ENCODE results near the gene FFAR3. TPM values are rescaled to one million over a fixed set of nuclear protein-coding genes. Genes with fewer than 3 reads are reported as not detected.
"Not testable (repeated sequence)": the region's sequence is repeated elsewhere in the genome, so short reads cannot be mapped to it uniquely, and the experiment has no call there.

FFAR3 gene
- total RNA-seq, 1 donor from 2014 or later: not detected

DNA sequence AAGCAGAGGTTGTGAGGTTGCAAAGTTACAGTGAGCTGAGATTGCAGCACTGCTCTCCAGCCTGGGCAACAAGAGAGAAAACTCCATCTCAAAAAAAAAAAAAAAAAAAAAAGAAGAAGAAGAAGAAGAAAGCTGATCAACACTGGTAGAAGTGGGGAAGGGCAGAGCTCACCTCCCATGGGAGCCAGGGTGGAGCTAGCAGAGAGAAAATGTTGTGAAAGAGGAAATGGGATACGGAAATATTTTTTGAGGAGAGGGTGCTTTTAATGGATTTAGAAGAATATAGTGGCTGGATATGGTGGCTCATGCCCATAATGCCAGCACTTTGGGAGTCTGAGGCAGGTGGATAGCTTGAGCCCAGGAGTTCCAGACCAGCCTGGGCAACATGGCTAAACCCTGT, 19.4 kb downstream of the FFAR3 start:
- Histone ChIP-seq H3K4me1 (no peaks in the 10 kb centered on the region), H3K4me3 (no peak overlapping the region), H3K36me3 (no peaks in the 10 kb centered on the region), H3K27me3 (ENCODE audit: low read depth) (peaks cover 4% of the 10 kb centered on the region), H3K27ac (no peak overlapping the region), H3K9me3 (no peaks in the 10 kb centered on the region)
- ATAC-seq (no peak), DNase-seq (no peak)
- intact Hi-C loops (cut with DNase I): no loop called here
- TF ChIP-seq, protein P1, sequence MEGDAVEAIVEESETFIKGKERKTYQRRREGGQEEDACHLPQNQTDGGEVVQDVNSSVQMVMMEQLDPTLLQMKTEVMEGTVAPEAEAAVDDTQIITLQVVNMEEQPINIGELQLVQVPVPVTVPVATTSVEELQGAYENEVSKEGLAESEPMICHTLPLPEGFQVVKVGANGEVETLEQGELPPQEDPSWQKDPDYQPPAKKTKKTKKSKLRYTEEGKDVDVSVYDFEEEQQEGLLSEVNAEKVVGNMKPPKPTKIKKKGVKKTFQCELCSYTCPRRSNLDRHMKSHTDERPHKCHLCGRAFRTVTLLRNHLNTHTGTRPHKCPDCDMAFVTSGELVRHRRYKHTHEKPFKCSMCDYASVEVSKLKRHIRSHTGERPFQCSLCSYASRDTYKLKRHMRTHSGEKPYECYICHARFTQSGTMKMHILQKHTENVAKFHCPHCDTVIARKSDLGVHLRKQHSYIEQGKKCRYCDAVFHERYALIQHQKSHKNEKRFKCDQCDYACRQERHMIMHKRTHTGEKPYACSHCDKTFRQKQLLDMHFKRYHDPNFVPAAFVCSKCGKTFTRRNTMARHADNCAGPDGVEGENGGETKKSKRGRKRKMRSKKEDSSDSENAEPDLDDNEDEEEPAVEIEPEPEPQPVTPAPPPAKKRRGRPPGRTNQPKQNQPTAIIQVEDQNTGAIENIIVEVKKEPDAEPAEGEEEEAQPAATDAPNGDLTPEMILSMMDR (IDR thresholded peaks at IDR 0.05): no peak

DNA sequence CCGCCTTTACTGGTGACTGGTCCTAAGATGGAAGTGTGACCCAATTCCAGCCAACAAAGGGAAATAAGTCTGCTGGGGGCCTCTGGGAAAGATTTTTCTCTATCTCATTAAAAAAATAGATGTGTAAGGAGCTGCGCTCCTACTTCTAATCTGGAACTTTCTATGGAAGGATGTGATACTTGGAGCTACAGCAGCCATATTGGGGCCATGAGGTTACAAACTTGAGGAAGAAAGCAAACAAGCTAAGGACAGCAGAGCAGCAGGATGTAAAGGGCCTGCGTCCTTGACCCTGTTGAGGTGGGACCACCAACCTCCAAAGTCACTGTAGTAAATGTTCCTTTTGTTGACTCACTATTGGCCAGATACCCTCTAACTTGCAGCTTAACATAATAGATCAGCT, 20.1 kb downstream of the FFAR3 start:
- intact Hi-C loops (cut with DNase I): no loop called here
- H3K27ac ChIP-seq: no peak overlapping the region
- no peaks in the 10 kb centered on the region for H3K9me3 ChIP-seq
- peaks cover 4% of the 10 kb centered on the region for H3K27me3 ChIP-seq (ENCODE audit: low read depth)
- no peak overlapping the region for H3K4me3 ChIP-seq
- no peaks in the 10 kb centered on the region for H3K4me1 ChIP-seq
- TF ChIP-seq, protein P1 (IDR thresholded peaks at IDR 0.05): no peak
- H3K36me3 ChIP-seq: no peaks in the 10 kb centered on the region
- DNase-seq: no peak
- ATAC-seq: no peak

DNA sequence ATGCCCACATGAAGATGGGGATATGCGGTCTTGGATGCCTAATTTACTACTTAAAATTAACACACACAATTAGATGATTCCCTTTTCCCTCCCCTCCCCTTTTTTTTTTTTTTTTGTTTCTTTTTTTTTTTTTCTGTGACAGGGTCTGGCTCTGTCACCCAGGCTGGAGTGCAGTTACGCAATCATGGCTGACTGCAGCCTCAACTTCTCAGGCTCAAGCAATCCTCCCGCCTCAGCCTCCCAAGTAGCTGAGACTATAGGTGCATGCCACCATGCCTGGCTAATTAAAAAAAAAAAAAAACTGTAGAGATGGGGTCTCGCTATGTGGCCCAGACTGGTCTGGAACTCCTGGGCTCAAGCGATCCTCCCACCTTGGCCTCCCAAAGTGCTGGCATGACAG, 21.3 kb downstream of the FFAR3 start:
- H3K27me3 ChIP-seq (ENCODE audit: low read depth); ATAC-seq; H3K27ac ChIP-seq; H3K9me3 ChIP-seq; H3K4me3 ChIP-seq; H3K4me1 ChIP-seq; intact Hi-C loops (cut with DNase I); DNase-seq; H3K36me3 ChIP-seq: not testable (repeated sequence)

DNA sequence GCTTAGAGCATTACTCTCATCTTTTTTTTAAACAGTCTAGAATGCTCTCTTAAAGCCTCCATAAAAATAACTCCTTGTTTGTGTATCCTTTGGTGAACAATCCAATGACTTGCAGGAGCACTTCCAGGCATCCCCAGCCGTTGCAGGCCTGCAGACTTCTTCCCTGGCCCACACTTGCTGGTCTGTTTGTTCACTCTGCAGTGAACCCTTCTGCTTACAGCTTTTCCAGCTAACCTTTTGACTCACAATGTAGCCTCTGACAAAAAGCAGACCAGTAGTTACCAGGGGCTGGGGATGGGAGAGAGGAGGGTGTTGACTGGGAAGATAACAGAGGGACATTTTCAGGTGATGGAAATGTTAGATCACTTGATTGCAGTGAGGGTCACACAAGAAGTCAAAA, 21.7 kb downstream of the FFAR3 start:
- no peaks in the 10 kb centered on the region for H3K9me3 ChIP-seq
- no peak overlapping the region for H3K4me3 ChIP-seq
- H3K36me3 ChIP-seq: no peaks in the 10 kb centered on the region
- TF ChIP-seq, protein P1 (IDR thresholded peaks at IDR 0.05): no peak
- DNase-seq (no peak), ATAC-seq (no peak)
- intact Hi-C loops (cut with DNase I): no loop called here
- no peaks in the 10 kb centered on the region for H3K4me1 ChIP-seq
- no peak overlapping the region for H3K27ac ChIP-seq
- peaks cover 4% of the 10 kb centered on the region for H3K27me3 ChIP-seq (ENCODE audit: low read depth)

DNA sequence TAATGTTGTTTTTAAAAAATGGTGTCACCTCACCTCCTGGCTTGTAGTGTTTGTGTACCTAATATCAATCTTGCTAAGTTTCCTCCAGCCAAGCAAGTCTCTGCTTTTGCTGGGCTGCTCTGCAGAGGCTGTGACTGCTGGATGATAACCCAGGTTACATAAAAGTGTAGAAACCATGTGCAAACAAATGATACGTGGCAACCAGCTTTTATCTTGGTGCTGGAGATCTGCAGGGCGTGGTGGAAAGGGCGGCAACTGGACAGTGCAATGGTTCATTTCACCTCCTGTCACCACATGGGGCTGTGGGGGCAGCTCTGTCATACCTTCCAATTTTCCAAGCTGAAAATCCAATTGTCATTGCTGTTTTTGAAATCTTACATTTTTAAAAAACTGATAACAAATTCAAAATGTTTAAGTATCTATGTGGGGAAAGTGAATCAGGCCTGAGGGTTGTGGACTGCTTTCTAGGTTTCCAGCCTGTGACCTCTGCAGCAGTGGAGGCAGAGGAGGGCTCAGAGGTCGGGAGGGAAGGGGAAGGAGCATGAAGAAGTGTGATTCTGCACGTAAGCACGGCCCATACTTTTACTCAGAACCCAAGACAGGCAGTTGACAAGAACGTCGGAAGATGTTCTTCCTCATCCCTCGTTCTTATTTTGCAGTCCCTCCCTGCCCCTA, 22.3 kb downstream of the FFAR3 start:
- Histone ChIP-seq H3K36me3 (no peaks in the 10 kb centered on the region), H3K4me3 (no peak overlapping the region), H3K4me1 (no peaks in the 10 kb centered on the region), H3K27me3 (ENCODE audit: low read depth) (peaks cover 4% of the 10 kb centered on the region), H3K9me3 (no peaks in the 10 kb centered on the region), H3K27ac (no peak overlapping the region)
- DNase-seq (no peak), ATAC-seq (no peak)
- intact Hi-C loops (cut with DNase I): no loop called here
- TF ChIP-seq, protein P1 (IDR thresholded peaks at IDR 0.05): no peak

DNA sequence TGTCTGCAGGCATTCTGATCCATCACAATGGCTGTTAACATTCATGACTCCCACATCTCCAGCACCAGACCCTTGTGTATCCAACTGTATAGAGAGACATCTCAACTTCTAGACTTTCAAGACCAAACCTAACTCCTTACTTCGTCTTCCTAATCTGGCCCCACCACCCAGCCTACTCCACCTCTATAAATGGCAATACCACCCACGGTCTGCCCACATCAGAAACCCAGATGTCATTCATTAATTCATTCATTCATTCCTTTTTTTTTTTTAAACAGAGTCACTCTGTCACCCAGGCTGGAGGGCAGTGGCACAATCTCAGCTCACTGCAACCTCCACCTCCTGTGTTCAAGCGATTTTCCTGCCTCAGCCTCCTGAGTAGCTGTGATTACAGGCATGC, 23.1 kb downstream of the FFAR3 start:
- peaks cover 4% of the 10 kb centered on the region for H3K27me3 ChIP-seq (ENCODE audit: low read depth)
- H3K9me3 ChIP-seq: no peaks in the 10 kb centered on the region
- H3K4me1 ChIP-seq: no peaks in the 10 kb centered on the region
- H3K27ac ChIP-seq: no peak overlapping the region
- no peaks in the 10 kb centered on the region for H3K36me3 ChIP-seq
- DNase-seq (no peak), ATAC-seq (no peak)
- no peak overlapping the region for H3K4me3 ChIP-seq
- TF ChIP-seq, protein P1 (IDR thresholded peaks at IDR 0.05): no peak
- intact Hi-C loops (cut with DNase I): no loop called here
